Esophagus muscularis mucosa (tissue), 4 donors: ENCODE results near the gene KRT78. TPM values are rescaled to one million over a fixed set of nuclear protein-coding genes. Genes with fewer than 3 reads are reported as not detected.

Experiments
- DNase-seq: peaks from one replicate; pipeline ENCODE4 v3.0.0-alpha.2; 2017; ENCODE audit errors: extremely low spot score
- H3K27ac ChIP-seq, 4 donors: fragments of 200-600 bp; sonication (generic); replicated peaks in 1 of 4; 1 replicate in 3 of 4; 2 replicates in 1 of 4; pipeline ENCODE4 v1.5.1; 2016 to 2019; ENCODE audit warnings: mild to moderate bottlenecking in 1 of 4
- H3K27me3 ChIP-seq, 4 donors: fragments of 200-600 bp; sonication (generic); one replicate each; pipeline versions ENCODE4 v1.5.1 to v1.6.0; 2016 to 2019
- H3K36me3 ChIP-seq, 4 donors: fragments of 200-600 bp; sonication (generic); one replicate each; pipeline ENCODE4 v1.5.1; 2016 to 2019
- H3K4me1 ChIP-seq, 4 donors: fragments of 200-600 bp; sonication (generic); one replicate each; pipeline ENCODE4 v1.5.1; 2016 to 2019
- H3K4me3 ChIP-seq, 4 donors: fragments of 200-600 bp; sonication (generic); 1 replicate in 2 of 4; 2 replicates in 2 of 4; pipeline ENCODE4 v1.5.1; 2016 to 2019; ENCODE audit warnings: mild to moderate bottlenecking in 4 of 4, moderate library complexity in 1 of 4
- H3K9me3 ChIP-seq, 4 donors: fragments of 200-600 bp; sonication (generic); 1 replicate in 3 of 4; 2 replicates in 1 of 4; pipeline ENCODE4 v1.5.1; 2016 to 2019
- CTCF ChIP-seq, 3 experiments: fragments of 200-600 bp in 2 of 3; fragments of 450-650 bp in 1 of 3; sonication (generic) in 2 of 3; IDR thresholded peaks; one replicate each; pipeline ENCODE4 v1.5.1; 2017 to 2019; ENCODE audit warnings: antibody characterized with exemption in 3 of 3, mild to moderate bottlenecking in 2 of 3, moderate library complexity in 1 of 3
- EP300 ChIP-seq: sonication (generic); formaldehyde crosslinking; IDR thresholded peaks from one replicate; pipeline ENCODE4 v1.6.1; 2017; ENCODE audit warnings: antibody characterized with exemption
- POLR2A ChIP-seq: fragments of 450-650 bp; IDR thresholded peaks from one replicate; pipeline ENCODE4 v1.6.1; 2017; ENCODE audit warnings: antibody characterized with exemption, moderate library complexity, mild to moderate bottlenecking, low read depth
- POLR2AphosphoS5 ChIP-seq, 2 donors: sonication (generic); formaldehyde crosslinking; IDR thresholded peaks; one replicate each; pipeline ENCODE4 v1.6.1; 2017; ENCODE audit warnings: antibody characterized with exemption in 2 of 2
- WGBS: methylation state at CpG from one replicate; pipeline ENCODE4 v1.1.5; 2018; 5-methylcytosine and 5-hydroxymethylcytosine counted together
- intact Hi-C: fragments of 100-400 bp; cut with DNase I; formaldehyde crosslinking; loops from one replicate; pipeline ENCODE4 v1.15.1; 2023
- total RNA-seq, 4 donors: library from RNA; depleted of rRNA; stranded (reverse); fragments of >200 nt; gene quantifications; one replicate each; pipeline versions ENCODE4 v1.1.0 to v1.2.1, GENCODE V29; 2016

KRT78 gene
- total RNA-seq, 4 donors from 2014 or later = 0.33 to 2.1 (median 0.75) TPM; not detected in 1

GRCh38 chr12:52836491-52837412 lies 12.0 kb downstream of the KRT78 start:
- Histone ChIP-seq H3K27ac (no peak overlapping the region), H3K9me3 (no peaks in the 10 kb centered on the region), H3K4me3 (no peak overlapping the region), H3K4me1 (no peaks in the 10 kb centered on the region), H3K27me3 (peaks cover 0 to 45% (median 0%) of the 10 kb centered on the region in 4 donors), H3K36me3 (no peaks in the 10 kb centered on the region)
- 91% methylated on average over 8 of the region's 9 CpGs for WGBS
- TF ChIP-seq EP300 = no peak
- TF ChIP-seq CTCF (IDR thresholded peaks at IDR 0.05) = no peak
- no peak for TF ChIP-seq POLR2A
- no peak for TF ChIP-seq POLR2AphosphoS5 (IDR thresholded peaks at IDR 0.05)
- DNase-seq = no peak
- intact Hi-C loops = no loop called here

GRCh38 chr12:52836042-52836466 lies 12.7 kb downstream of the KRT78 start:
- Histone ChIP-seq H3K36me3 (no peaks in the 10 kb centered on the region), H3K4me1 (no peaks in the 10 kb centered on the region), H3K27ac (no peak overlapping the region), H3K9me3 (no peaks in the 10 kb centered on the region), H3K4me3 (no peak overlapping the region), H3K27me3 (peaks cover 0 to 45% (median 0%) of the 10 kb centered on the region in 4 donors)
- DNase-seq = no peak
- WGBS = 86% methylated on average over 4 of the region's 7 CpGs
- intact Hi-C loops = no loop called here
- TF ChIP-seq POLR2A (no peak), EP300 (no peak), POLR2AphosphoS5 (IDR thresholded peaks at IDR 0.05) (no peak), CTCF (IDR thresholded peaks at IDR 0.05) (no peak)

GRCh38 chr12:52835271-52836041 lies 13.3 kb downstream of the KRT78 start:
- Histone ChIP-seq H3K9me3 (no peaks in the 10 kb centered on the region), H3K27ac (no peak overlapping the region), H3K4me3 (no peak overlapping the region), H3K4me1 (no peaks in the 10 kb centered on the region), H3K36me3 (no peaks in the 10 kb centered on the region), H3K27me3 (peaks cover 0 to 45% (median 0%) of the 10 kb centered on the region in 4 donors)
- DNase-seq = no peak
- TF ChIP-seq EP300 = no peak
- no peak for TF ChIP-seq POLR2A
- TF ChIP-seq POLR2AphosphoS5 (IDR thresholded peaks at IDR 0.05) = no peak
- no peak for TF ChIP-seq CTCF (IDR thresholded peaks at IDR 0.05)
- 69% methylated on average over 15 of the region's 15 CpGs for WGBS
- intact Hi-C loops = no loop called here

GRCh38 chr12:52834727-52835001 lies 14.1 kb downstream of the KRT78 start:
- Histone ChIP-seq H3K27me3 (peaks cover 0 to 45% (median 0%) of the 10 kb centered on the region in 4 donors), H3K4me1 (no peaks in the 10 kb centered on the region), H3K4me3 (no peak overlapping the region), H3K27ac (no peak overlapping the region), H3K36me3 (no peaks in the 10 kb centered on the region), H3K9me3 (no peaks in the 10 kb centered on the region)
- no peak for DNase-seq
- TF ChIP-seq CTCF (IDR thresholded peaks at IDR 0.05) (no peak), EP300 (no peak), POLR2AphosphoS5 (IDR thresholded peaks at IDR 0.05) (no peak), POLR2A (no peak)
- intact Hi-C loops = no loop called here
- WGBS = 74% methylated on average over 4 of the region's 4 CpGs
